Activated gamma-delta T cell (primary cell): ENCODE measurements around the gene PLEKHG5.
A peak's percentile ranks its signal among the peaks of the same experiment; 100 is the strongest.
"Not testable (repeated sequence)": the region's sequence is repeated elsewhere in the genome, so short reads cannot be mapped to it uniquely, and the experiment has no call there.

Experiments used
- DNase-seq: peaks from one replicate; lab custom pipeline; 2025; lab: John Stamatoyannopoulos, UW

PLEKHG5 gene

DNA sequence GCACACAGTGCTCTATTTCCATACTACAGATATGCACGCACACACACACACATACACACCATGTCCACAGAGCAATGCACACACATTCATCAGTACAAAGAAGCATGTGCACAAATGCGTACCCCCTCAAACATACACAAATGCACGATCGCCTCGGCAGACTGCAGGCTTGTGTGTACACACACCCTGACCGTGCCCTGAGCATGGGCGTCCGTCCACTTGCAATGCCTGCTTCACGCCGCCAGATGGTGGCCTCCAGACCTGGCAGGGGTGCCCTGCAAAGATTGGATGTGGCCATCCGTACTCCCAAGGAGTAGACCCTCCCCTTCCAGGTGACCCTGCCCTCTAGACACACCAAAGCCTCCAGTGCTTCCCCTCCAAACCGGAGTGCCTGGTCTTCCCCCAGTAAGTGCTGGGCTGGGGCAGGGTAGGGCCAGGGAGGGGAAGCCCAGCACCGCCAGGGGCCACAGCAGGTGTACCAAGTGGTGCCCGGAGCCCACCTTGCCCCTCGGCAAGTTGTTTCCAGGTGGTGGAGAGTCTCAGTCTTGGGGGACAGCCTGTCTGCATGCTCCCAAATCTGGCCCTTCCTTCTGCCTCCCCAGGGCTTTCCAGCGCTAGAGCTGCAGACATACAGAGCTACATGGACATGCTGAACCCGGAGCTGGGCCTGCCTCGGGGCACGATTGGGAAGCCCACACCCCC lies 46.3 kb downstream of the PLEKHG5 start:
- DNase-seq: no peak

DNA sequence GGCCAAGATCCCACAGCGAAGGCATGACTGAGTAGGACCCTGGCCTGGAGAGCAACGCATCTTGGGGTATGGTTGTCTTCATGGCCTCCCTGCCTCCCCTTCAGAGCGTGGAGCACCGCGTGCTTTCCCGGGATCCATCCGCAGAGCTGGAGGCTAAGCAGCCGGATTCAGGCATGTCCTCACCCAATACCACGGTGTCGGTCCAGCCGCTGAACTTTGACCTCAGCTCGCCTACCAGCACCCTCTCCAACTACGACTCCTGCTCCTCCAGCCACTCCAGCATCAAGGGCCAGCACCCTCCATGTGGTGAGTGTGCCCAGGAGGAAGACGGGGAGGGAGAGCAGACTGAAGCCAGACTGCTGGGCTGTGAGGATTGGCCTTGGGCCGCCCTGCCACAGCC lies 47.1 kb downstream of the PLEKHG5 start:
- no peak for DNase-seq

DNA sequence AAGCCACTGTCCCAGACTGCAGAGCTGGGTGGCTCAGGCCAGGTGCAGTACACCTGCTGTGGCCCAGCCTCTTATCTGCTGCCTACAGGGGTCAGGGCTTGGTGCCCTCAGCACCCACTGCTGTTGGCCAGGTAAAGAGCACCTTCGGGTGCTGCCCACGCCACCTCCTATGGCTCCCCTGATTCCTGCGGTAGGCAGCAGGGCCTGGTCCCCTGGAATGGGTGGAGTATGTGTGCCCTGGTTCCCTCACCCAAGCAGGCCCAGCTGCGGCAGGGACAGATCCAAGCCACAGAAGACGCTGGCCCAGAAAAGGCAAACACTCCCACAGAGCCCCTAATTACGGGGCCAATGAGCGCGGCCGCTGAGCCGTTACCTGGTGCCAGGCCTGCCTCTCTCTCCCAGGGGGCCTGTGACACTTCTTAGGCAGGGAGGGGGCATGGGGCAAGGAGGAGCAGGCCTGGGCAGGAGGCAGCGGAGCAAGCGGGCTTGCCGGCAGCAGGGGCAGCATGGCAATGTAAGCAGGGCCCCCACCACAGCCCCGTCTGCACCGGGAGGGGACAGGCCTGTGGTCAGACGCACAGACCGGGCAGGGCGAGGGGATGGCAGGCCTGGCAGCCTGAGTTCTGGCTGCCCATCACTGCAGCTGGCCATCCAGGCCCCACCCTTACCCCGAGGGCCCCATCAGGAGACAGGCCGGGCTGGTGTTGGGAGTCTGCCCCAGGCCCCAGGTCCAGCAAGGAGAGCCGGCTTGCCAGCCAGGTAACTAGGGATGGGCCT lies 47.9 kb downstream of the PLEKHG5 start:
- no peak for DNase-seq

DNA sequence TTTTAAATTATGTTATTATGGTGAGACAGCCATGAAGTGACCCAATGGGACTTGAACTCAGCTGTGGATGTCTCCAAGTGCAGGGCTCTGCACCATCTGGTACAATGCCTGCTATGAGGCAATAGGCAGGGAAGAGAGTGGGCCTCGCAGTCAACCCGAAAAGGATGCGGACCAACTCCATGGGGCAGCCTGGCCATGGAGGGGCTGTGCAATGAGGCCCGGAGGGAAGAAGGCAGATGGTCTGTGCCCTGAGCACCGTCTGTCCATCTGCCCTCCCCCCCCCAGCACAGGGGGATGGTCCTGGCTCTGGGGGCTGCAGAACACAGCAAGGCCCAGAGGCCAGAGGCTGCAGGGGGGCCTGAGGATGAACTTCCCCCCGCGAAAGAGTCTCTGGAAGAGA lies 49.9 kb downstream of the PLEKHG5 start:
- no peak for DNase-seq

DNA sequence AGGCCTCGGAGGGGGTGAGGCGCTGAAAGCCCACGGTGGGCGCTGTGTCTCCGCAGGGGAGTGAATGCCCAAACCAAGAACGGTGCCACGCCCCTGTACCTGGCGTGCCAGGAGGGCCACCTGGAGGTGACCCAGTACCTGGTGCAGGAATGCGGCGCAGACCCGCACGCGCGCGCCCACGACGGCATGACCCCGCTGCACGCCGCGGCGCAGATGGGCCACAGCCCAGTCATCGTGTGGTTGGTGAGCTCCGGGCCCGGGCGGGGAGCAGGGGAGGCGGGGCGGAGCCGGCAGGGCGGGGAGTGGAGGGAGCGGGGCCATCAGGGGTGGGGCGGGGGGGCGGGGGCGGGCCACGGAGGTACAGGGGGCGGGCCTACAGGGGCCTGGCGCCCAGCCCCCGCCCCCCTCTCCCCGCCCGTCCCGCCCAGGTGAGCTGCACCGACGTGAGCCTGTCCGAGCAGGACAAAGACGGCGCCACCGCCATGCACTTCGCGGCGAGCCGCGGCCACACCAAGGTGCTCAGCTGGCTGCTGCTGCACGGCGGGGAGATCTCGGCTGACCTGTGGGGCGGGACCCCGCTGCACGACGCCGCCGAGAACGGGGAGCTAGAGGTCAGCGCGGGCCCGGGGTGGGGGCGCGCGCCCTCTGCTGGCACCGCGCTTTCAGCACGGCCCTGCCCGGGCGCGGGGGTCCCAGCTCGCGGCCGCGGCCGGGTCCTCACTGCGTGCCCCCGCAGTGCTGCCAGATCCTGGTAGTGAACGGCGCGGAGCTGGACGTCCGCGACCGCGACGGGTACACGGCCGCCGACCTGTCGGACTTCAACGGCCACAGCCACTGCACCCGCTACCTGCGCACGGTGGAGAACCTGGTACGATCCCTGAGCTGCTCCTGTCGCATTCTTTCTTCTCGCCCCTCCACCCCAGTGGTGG lies 51.0 kb downstream of the PLEKHG5 start:
- DNase-seq: peak; percentile 60

DNA sequence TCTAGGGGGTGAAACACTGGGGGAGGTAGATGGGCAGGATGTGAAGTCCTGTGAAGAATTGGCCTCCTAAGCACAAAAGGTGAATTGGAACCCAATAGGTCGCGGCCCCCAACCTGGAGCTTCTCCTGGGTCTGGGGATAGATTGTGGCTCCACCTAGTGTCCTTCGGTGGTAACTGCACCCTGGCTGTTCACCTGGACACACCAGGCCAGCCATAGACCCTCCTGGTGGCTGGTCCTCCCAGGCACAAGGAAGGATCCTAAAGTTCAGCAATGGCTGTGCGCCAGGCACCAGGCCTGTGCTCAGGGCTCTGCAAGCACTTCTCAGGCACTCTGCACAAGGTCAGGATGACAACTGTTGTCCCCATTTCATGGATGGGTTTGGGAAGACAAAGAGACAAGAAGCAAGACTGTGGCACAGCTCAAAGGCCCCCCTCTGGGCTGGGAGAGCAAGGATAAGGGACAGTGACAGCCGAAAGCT lies 53.4 kb downstream of the PLEKHG5 start:
- no peak for DNase-seq

GRCh38 chr1:6437012-6437700 lies 54.3 kb downstream of the PLEKHG5 start:
- DNase-seq: not testable (repeated sequence)

GRCh38 chr1:6436277-6436676 lies 55.2 kb downstream of the PLEKHG5 start:
- not testable (repeated sequence) for DNase-seq

GRCh38 chr1:6435547-6435946 lies 55.9 kb downstream of the PLEKHG5 start:
- no peak for DNase-seq

- no peak for DNase-seq
Observed at GRCh38 chr1:6435129-6435528, 56.3 kb downstream of the PLEKHG5 start.

GRCh38 chr1:6434186-6434585 lies 57.3 kb downstream of the PLEKHG5 start:
- DNase-seq: no peak

GRCh38 chr1:6431645-6432579 lies 59.6 kb downstream of the PLEKHG5 start:
- not testable (repeated sequence) for DNase-seq

DNA sequence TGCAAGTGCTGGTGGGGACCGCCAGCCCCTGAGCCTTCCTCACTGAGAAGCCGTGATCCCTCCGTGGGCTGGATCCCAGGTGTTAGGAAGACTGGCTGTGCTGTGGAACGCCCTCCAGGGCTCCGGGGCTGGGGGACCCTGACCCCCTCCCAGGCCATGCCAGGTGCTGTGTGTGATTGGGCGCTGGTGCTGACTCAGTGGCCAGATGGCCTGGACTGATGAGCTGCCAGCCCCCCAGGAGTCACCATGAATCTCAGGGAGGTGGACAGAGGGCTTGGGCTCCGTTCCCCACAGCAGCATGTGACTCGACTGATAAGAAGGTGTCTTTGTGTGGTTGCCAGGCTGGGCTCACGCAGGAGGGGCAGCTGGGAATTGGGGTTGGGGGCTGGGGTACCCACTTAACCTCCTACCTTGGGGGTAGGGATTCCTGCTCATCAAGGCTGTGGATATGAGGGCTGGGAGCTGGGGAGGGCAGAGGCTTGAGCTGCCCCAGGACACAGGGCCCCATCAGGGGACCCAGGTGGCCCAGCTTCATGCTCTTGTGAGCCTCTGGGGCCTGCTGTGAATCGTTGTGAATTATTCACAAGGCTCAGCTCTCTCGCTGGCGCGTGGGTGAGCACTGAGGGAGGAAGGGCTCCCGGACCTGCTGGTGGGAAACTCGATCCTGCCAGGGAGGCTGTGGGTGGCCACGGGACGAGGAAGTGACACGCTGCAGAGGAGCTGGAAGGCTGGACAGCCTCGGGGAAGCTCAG lies 61.6 kb downstream of the PLEKHG5 start:
- not testable (repeated sequence) for DNase-seq

GRCh38 chr1:6428453-6428852 lies 63.0 kb downstream of the PLEKHG5 start:
- not testable (repeated sequence) for DNase-seq

- no peak for DNase-seq
Observed at GRCh38 chr1:6427441-6428390, 63.8 kb downstream of the PLEKHG5 start.

- DNase-seq: no peak
Observed at GRCh38 chr1:6426972-6427350, 64.5 kb downstream of the PLEKHG5 start.

- no peak for DNase-seq
Observed at GRCh38 chr1:6426277-6426971, 65.0 kb downstream of the PLEKHG5 start.

- DNase-seq: no peak
Observed at GRCh38 chr1:6425658-6426057, 65.8 kb downstream of the PLEKHG5 start.
